Hindlimb muscle (tissue), 1 donor: ENCODE measurements around the gene FCN2. TPM values are rescaled to one million over a fixed set of nuclear protein-coding genes. Genes with fewer than 3 reads are reported as not detected.

Experiments used
- DNase-seq: peaks from one replicate; pipeline ENCODE4 v3.0.0-alpha.2; 2013
- polyA plus RNA-seq: library from polyadenylated mRNA; unstranded; fragments of 120-200 nt; gene quantifications from one replicate; pipeline ENCODE4 v1.2.1, GENCODE V29; 2013; ENCODE audit not compliant: insufficient read length

FCN2 gene
- polyA plus RNA-seq, 1 donor, result not detected

GRCh38 chr9:134869554-134870300 lies 10.9 kb upstream of the FCN2 start:
- DNase-seq, result no peak

- no peak for DNase-seq
Measured at GRCh38 chr9:134870301-134870694, 10.3 kb upstream of the FCN2 start.

GRCh38 chr9:134870746-134871662 lies 9.6 kb upstream of the FCN2 start:
- DNase-seq, result no peak

GRCh38 chr9:134871697-134872340 lies 8.8 kb upstream of the FCN2 start:
- DNase-seq, result no peak

GRCh38 chr9:134872482-134873231 lies 8.0 kb upstream of the FCN2 start:
- no peak for DNase-seq

- DNase-seq, result no peak
Measured at GRCh38 chr9:134875371-134875770, 5.2 kb upstream of the FCN2 start.

GRCh38 chr9:134877541-134877940 lies 3.1 kb upstream of the FCN2 start:
- no peak for DNase-seq

GRCh38 chr9:134879664-134880483 lies 736 bp upstream of the FCN2 start:
- DNase-seq, result no peak

- no peak for DNase-seq
Measured at GRCh38 chr9:134881313-134881670, 682 bp downstream of the FCN2 start.

GRCh38 chr9:134882204-134882785 lies 1.7 kb downstream of the FCN2 start:
- DNase-seq, result no peak

- no peak for DNase-seq
Measured at GRCh38 chr9:134883040-134883782, 2.6 kb downstream of the FCN2 start.

- no peak for DNase-seq
Measured at GRCh38 chr9:134884492-134884891, 3.9 kb downstream of the FCN2 start.

GRCh38 chr9:134885001-134885678 lies 4.5 kb downstream of the FCN2 start:
- DNase-seq, result no peak

- no peak for DNase-seq
Measured at GRCh38 chr9:134885679-134886412, 5.2 kb downstream of the FCN2 start.

- no peak for DNase-seq
Measured at GRCh38 chr9:134886413-134886913, 5.9 kb downstream of the FCN2 start.

GRCh38 chr9:134887219-134887618 lies 6.6 kb downstream of the FCN2 start:
- no peak for DNase-seq

- DNase-seq, result no peak
Measured at GRCh38 chr9:134887686-134888602, 7.3 kb downstream of the FCN2 start.
